IPS-18c (cell line): Measurements from ENCODE around the gene ERCC2.
"Not testable (repeated sequence)": the region's sequence is repeated elsewhere in the genome, so short reads cannot be mapped to it uniquely, and the experiment has no call there.

Experiments used
- H3K4me3 ChIP-seq: 2 replicates; pipeline ENCODE4 v1.7.0; 2013; ENCODE audit warnings: low read depth, mild to moderate bottlenecking, low read length, moderate library complexity; ENCODE audit not compliant: insufficient read depth
- H3K9me3 ChIP-seq: one replicate; pipeline ENCODE4 v1.6.1; 2013; ENCODE audit warnings: mild to moderate bottlenecking, low read length, moderate library complexity; ENCODE audit not compliant: control insufficient read depth, insufficient read depth

ERCC2 gene

GRCh38 chr19:45370410-45371204 lies at the start of gene ERCC2:
ERCC2 (minus strand) TSS chr19:45370573; CDS start chr19:45370540, 33 bp downstream.
- peak within 1 kb of the TSS; percentile 90 for H3K4me3 ChIP-seq

GRCh38 chr19:45419895-45420294 lies 49.5 kb upstream of the ERCC2 start:
- no peak overlapping the region for H3K4me3 ChIP-seq
- no peaks in the 10 kb centered on the region for H3K9me3 ChIP-seq

More at GRCh38 chr19:45370410-45371204, at the start of gene ERCC2:
- H3K9me3 ChIP-seq: no peaks in the 10 kb centered on the region

- Histone ChIP-seq H3K9me3 (no peaks in the 10 kb centered on the region), H3K4me3 (no peak overlapping the region)
These were observed 49.0 kb upstream of the ERCC2 start for GRCh38 chr19:45419396-45419795.

DNA sequence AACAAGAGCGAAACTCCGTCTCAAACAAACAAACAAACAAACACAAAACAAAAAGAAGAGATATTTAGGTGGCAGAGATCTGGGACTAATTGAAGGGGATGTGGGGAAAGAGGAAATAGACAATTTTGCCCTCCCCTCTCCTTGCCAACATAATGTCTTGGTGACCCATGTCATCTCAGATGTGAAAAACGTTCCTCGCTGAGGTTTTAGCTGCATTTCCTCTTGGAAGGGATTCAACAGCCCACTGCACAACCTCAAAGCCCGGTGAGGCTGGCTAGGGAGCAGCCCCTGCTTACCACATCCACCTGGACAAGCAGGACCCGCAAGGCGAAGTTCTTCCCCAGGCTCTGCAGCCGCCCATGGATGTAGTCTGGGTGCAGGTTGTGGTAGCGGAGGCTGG lies 48.4 kb upstream of the ERCC2 start:
- Histone ChIP-seq H3K4me3 (no peak overlapping the region), H3K9me3 (no peaks in the 10 kb centered on the region)

- H3K4me3 ChIP-seq: no peak overlapping the region
- H3K9me3 ChIP-seq: no peaks in the 10 kb centered on the region
These were observed 46.8 kb upstream of the ERCC2 start for GRCh38 chr19:45417151-45417550.

GRCh38 chr19:45414468-45414867 lies 44.1 kb upstream of the ERCC2 start:
- H3K9me3 ChIP-seq: no peaks in the 10 kb centered on the region

DNA sequence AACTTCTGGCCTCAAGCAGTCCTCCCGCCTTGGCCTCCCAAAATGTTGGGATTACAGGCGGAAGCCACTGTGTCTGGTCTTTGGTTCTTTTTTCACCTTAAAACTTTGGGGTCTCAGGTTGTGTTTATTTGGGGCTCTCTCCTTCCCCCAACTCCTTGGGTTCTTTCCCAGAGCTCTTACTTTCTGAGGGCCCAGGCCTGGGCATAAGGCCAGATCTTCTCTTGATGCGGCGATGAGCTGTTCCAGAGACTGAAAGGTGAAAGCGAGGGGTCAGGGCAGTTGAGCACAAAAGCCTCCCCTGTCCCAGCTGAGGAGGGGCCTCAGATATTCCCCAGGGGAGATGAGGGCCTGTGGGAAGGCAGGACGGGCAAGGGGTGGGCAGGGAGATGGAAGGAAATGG lies 43.1 kb upstream of the ERCC2 start:
- Histone ChIP-seq H3K9me3 (no peaks in the 10 kb centered on the region), H3K4me3 (no peak overlapping the region)

More at GRCh38 chr19:45414468-45414867, 44.1 kb upstream of the ERCC2 start:
- H3K4me3 ChIP-seq: no peak overlapping the region

- H3K4me3 ChIP-seq, H3K9me3 ChIP-seq: not testable (repeated sequence)
These were observed 40.0 kb upstream of the ERCC2 start for GRCh38 chr19:45410330-45410729.

- no peaks in the 10 kb centered on the region for H3K9me3 ChIP-seq
- no peak overlapping the region for H3K4me3 ChIP-seq
These were observed 39.2 kb upstream of the ERCC2 start for GRCh38 chr19:45409557-45409920.

- H3K9me3 ChIP-seq: no peaks in the 10 kb centered on the region
- H3K4me3 ChIP-seq: no peak overlapping the region
These were observed 38.6 kb upstream of the ERCC2 start for GRCh38 chr19:45408830-45409556.

GRCh38 chr19:45408121-45408520 lies 37.7 kb upstream of the ERCC2 start:
- H3K9me3 ChIP-seq: no peaks in the 10 kb centered on the region
- H3K4me3 ChIP-seq: no peak overlapping the region

GRCh38 chr19:45407585-45407984 lies 37.2 kb upstream of the ERCC2 start:
- H3K4me3 ChIP-seq, H3K9me3 ChIP-seq: not testable (repeated sequence)

DNA sequence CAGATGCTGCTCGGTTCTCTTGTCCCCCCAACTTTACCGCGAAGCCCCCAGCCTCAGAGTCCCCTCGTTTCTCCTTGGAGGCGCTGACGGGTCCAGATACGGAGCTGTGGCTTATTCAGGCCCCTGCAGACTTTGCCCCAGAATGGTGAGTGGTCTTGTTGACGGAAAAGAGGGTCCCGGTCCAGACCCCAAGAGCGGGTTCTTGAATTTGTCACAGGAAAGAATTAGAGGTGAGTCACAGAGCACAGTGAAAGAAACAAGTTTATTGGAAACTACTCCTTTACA lies 36.7 kb upstream of the ERCC2 start:
- Histone ChIP-seq H3K9me3 (no peaks in the 10 kb centered on the region), H3K4me3 (peak overlapping the region; percentile 94)

GRCh38 chr19:45406226-45407090 lies 36.1 kb upstream of the ERCC2 start, which contains the start of gene POLR1G:
POLR1G (plus strand) TSS chr19:45406644; CDS start chr19:45406697, 53 bp downstream.
- Histone ChIP-seq H3K4me3 (peak within 1 kb of the TSS; percentile 94), H3K9me3 (no peaks in the 10 kb centered on the region)

DNA sequence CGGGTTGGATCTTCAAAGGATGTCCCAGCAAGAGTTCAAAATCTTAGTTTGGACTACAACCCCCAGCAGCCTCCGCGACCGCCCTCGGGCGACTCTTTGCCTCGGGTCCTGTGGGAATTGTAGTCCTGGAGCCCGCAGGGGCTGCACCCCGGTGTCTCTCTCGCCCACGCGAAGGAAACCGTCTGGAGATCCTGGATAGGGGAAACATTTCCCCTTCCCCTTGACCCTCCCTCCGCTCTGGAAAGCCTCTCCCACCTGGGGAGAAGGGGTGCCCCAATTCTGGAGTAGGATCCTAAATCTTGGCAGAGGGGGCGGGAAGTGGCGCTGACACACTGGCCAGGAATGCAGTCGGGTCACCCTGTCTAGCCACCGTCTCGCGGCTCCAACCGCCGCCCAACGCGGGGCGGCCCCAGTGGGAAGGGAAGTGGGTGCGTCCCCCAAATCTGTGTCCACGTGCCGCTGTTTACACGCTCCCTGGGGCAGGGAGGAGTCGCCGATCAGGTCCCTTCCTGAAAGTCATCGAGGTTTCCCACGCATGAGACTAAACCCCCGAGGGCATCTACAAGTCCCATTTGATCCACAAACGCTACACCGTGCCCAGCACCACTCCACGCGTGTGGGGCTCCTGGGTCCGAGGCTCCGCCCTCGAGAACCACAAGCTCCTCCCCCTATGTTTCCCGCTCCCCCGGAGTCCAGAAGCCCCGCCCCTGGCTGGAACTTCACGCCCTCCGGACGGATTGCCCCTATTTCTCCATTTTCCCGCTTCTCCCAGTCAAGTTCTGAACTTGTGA lies 35.3 kb upstream of the ERCC2 start:
- Histone ChIP-seq H3K4me3 (peak overlapping the region; percentile 94), H3K9me3 (no peaks in the 10 kb centered on the region)

DNA sequence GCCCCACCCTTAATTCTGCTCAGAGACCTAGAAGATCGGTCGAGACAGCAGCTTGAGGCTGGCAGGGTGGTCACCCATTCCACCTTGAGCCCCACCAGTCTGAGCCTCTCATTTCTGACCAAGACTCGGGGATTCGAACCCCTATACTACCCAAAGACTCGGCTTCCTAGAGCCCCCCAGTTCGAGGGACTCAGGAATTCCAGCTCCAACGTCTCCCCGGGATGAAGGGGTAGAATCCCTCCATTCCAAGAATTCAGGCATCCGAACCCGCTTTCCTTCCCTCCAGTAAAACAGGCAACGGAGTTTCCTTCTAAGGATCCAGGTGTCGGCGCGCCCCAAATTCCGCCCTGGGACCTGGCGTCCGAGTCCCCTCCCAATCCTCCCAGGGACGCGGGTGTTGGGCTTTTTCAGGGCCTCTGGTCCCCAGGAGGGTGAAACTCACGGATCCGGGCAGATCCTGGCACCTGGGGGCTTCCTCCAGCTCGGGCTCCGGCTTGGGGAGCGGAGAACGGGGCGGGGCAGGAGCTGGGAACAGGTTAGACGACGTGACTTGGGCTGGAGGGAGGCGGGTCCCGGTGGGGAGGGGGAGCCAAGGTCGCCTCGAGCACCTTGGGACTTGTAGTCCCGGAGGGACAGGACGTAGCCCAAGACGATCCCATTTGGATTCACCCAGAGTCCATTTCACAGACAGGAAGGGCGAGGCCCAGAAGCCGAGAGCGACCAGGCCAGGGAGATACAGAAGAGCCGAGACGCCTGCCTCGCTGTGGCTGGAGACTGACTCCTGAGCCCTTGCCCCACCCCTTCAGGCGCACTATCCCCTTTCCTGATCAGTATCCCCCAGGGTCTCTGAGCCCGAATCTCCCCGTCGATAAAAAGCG lies 34.4 kb upstream of the ERCC2 start, which contains the start of gene PPP1R13L:
Gene PPP1R13L, minus strand, starts transcription at position 513 of the 878 bp plus-strand sequence. CDS start 6,751 bp downstream, outside the sequence.
- no peaks in the 10 kb centered on the region for H3K9me3 ChIP-seq
- H3K4me3 ChIP-seq: peak within 1 kb of the TSS; percentile 94
